Stimulated activated naive CD8-positive, alpha-beta T cell treated with anti-CD3 and anti-CD28 coated beads, Interleukin-15, Interleukin-2, amounts not matched to agents 100 U/mL and 50 U/mL, for 24 hours (primary cell): Measurements from ENCODE around the gene PICALM.

ENCODE experiments used
- ATAC-seq: fragments of 150-1000 bp; cut with Tn5 transposase; one replicate; pipeline ENCODE4 v1.10.0; 2021
- DNase-seq: peaks from one replicate; pipeline ENCODE4 v3.0.0; 2021

The PICALM gene

GRCh38 chr11:86081455-86081854, 12.6 kb upstream of the PICALM start:
- ATAC-seq (no peak), DNase-seq (no peak)

- no peak for DNase-seq
- ATAC-seq = no peak
Observed at GRCh38 chr11:86079421-86079820, 10.5 kb upstream of the PICALM start.

GRCh38 chr11:86073948-86074347, 5.1 kb upstream of the PICALM start:
- ATAC-seq (no peak), DNase-seq (no peak)

- DNase-seq = no peak
- no peak for ATAC-seq
Observed at GRCh38 chr11:86072211-86072610, 3.3 kb upstream of the PICALM start.

- no peak for DNase-seq
- ATAC-seq = no peak
Observed at GRCh38 chr11:86070142-86071056, 1.5 kb upstream of the PICALM start.

- no peak for DNase-seq
- ATAC-seq = no peak
Observed at GRCh38 chr11:86069408-86070101, 671 bp upstream of the PICALM start.

- DNase-seq = peak; percentile 56
- ATAC-seq = peak; percentile 14
Observed at GRCh38 chr11:86068138-86068871, 579 bp downstream of the PICALM start.

GRCh38 chr11:86067851-86068137, 1.1 kb downstream of the PICALM start:
- ATAC-seq (no peak), DNase-seq (no peak)

- ATAC-seq = no peak
- DNase-seq = no peak
Observed at GRCh38 chr11:86067009-86067850, 1.7 kb downstream of the PICALM start.

GRCh38 chr11:86066657-86067008, 2.3 kb downstream of the PICALM start:
- ATAC-seq (no peak), DNase-seq (no peak)

GRCh38 chr11:86066033-86066432, 2.9 kb downstream of the PICALM start:
- no peak for ATAC-seq

GRCh38 chr11:86064220-86064803, 4.6 kb downstream of the PICALM start:
- DNase-seq = no peak
- ATAC-seq = no peak

More at GRCh38 chr11:86066033-86066432, 2.9 kb downstream of the PICALM start:
- DNase-seq = no peak

- ATAC-seq (no peak), DNase-seq (no peak)
Observed at GRCh38 chr11:86063536-86063935, 5.3 kb downstream of the PICALM start.

GRCh38 chr11:86062719-86063118, 6.2 kb downstream of the PICALM start:
- no peak for ATAC-seq
- DNase-seq = no peak

GRCh38 chr11:86061483-86062205, 7.2 kb downstream of the PICALM start:
- DNase-seq (no peak), ATAC-seq (no peak)

GRCh38 chr11:86060544-86060943, 8.3 kb downstream of the PICALM start:
- no peak for DNase-seq
- no peak for ATAC-seq

- DNase-seq (no peak), ATAC-seq (no peak)
Observed at GRCh38 chr11:86058360-86058759, 10.5 kb downstream of the PICALM start.

- ATAC-seq (no peak), DNase-seq (no peak)
Observed at GRCh38 chr11:86056351-86056854, 12.5 kb downstream of the PICALM start.

GRCh38 chr11:86052693-86053641, 15.9 kb downstream of the PICALM start:
- ATAC-seq = no peak
- DNase-seq = no peak
